ENCODE measurements around the gene BACH2. TPM values are rescaled to one million over a fixed set of nuclear protein-coding genes. Genes with fewer than 3 reads are reported as not detected.
A peak's percentile ranks its signal among the peaks of the same experiment; 100 is the strongest.

The BACH2 gene
- total and polyA plus RNA-seq, 7 donors: under 0.01 to 5.6 (median 1.4) TPM

- Histone ChIP-seq H3K4me3 (no peak overlapping the region), H3K27ac (peak overlapping the region in 1 of 4 donors; percentile 26), H3K27me3 (no peaks in the 10 kb centered on the region), H3K9me3 (no peaks in the 10 kb centered on the region), H3K4me1 (peaks cover 0 to 16% (median 6%) of the 10 kb centered on the region in 4 donors), H3K36me3 (no peaks in the 10 kb centered on the region)
- no peak for DNase-seq
- intact Hi-C loops (cut with DNase I): no loop called here
- WGBS, 2 donors: 46 to 52% methylated on average over 3 of the region's 3 CpGs
- TF ChIP-seq POLR2A (IDR thresholded peaks at IDR 0.05): no peak
- TF ChIP-seq CTCF (IDR thresholded peaks at IDR 0.05): no peak
These were observed 136.6 kb downstream of the BACH2 start for GRCh38 chr6:90160013-90160412.

- intact Hi-C loops (cut with DNase I): no loop called here
- no peak for DNase-seq
- 94 to 95% methylated on average over 2 of the region's 2 CpGs for WGBS, 2 donors
- Histone ChIP-seq H3K27ac (no peak overlapping the region), H3K4me1 (peaks cover 0 to 20% (median 7%) of the 10 kb centered on the region in 4 donors), H3K4me3 (no peak overlapping the region), H3K27me3 (no peaks in the 10 kb centered on the region), H3K9me3 (no peaks in the 10 kb centered on the region), H3K36me3 (no peaks in the 10 kb centered on the region)
- TF ChIP-seq EP300 (IDR thresholded peaks at IDR 0.05) (no peak), CTCF (IDR thresholded peaks at IDR 0.05) (no peak), POLR2A (IDR thresholded peaks at IDR 0.05) (no peak), POLR2AphosphoS5 (IDR thresholded peaks at IDR 0.05) (no peak)
These were observed 137.2 kb downstream of the BACH2 start for GRCh38 chr6:90159452-90159851.

- no peak for DNase-seq
- H3K27me3 ChIP-seq: no peaks in the 10 kb centered on the region
- no peaks in the 10 kb centered on the region for H3K9me3 ChIP-seq
- no peak overlapping the region for H3K27ac ChIP-seq
- 73 to 74% methylated on average over 5 of the region's 5 CpGs for WGBS, 2 donors
- peaks cover 0 to 20% (median 7%) of the 10 kb centered on the region in 4 donors for H3K4me1 ChIP-seq
- H3K4me3 ChIP-seq: no peak overlapping the region
- H3K36me3 ChIP-seq: no peaks in the 10 kb centered on the region
- TF ChIP-seq POLR2A (IDR thresholded peaks at IDR 0.05): no peak
- TF ChIP-seq CTCF (IDR thresholded peaks at IDR 0.05): no peak
- no peak for TF ChIP-seq POLR2AphosphoS5 (IDR thresholded peaks at IDR 0.05)
- no peak for TF ChIP-seq EP300 (IDR thresholded peaks at IDR 0.05)
- intact Hi-C loops (cut with DNase I): no loop called here
These were observed 137.7 kb downstream of the BACH2 start for GRCh38 chr6:90158936-90159335.

GRCh38 chr6:90157441-90157840 is 139.2 kb downstream of the BACH2 start:
- H3K27ac ChIP-seq: no peak overlapping the region
- TF ChIP-seq EP300 (IDR thresholded peaks at IDR 0.05) (no peak), POLR2AphosphoS5 (IDR thresholded peaks at IDR 0.05) (no peak), CTCF (IDR thresholded peaks at IDR 0.05) (no peak), POLR2A (IDR thresholded peaks at IDR 0.05) (no peak)
- H3K4me1 ChIP-seq: peaks cover 0 to 20% (median 7%) of the 10 kb centered on the region in 4 donors
- 89 to 90% methylated on average over 7 of the region's 7 CpGs for WGBS, 2 donors
- H3K36me3 ChIP-seq: no peaks in the 10 kb centered on the region
- intact Hi-C loops (cut with DNase I): no loop called here
- H3K27me3 ChIP-seq: no peaks in the 10 kb centered on the region
- H3K4me3 ChIP-seq: no peak overlapping the region
- no peaks in the 10 kb centered on the region for H3K9me3 ChIP-seq
- no peak for DNase-seq

- H3K4me1 ChIP-seq: peaks cover 0 to 20% (median 7%) of the 10 kb centered on the region in 4 donors
- WGBS, 2 donors: 63 to 87% methylated on average over 5 of the region's 5 CpGs
- H3K27me3 ChIP-seq: no peaks in the 10 kb centered on the region
- no peak overlapping the region for H3K4me3 ChIP-seq
- DNase-seq: no peak
- no peak for TF ChIP-seq EP300 (IDR thresholded peaks at IDR 0.05)
- intact Hi-C loops (cut with DNase I): no loop called here
- no peaks in the 10 kb centered on the region for H3K9me3 ChIP-seq
- no peaks in the 10 kb centered on the region for H3K36me3 ChIP-seq
- no peak overlapping the region for H3K27ac ChIP-seq
These were observed 139.8 kb downstream of the BACH2 start for GRCh38 chr6:90156861-90157260.
